Dedifferentiated amniotic fluid mesenchymal stem cell (primary cell): ENCODE data around the gene BTBD16.

ENCODE experiments used
- DNase-seq: peaks from one replicate; pipeline ENCODE4 v3.0.0-alpha.2; 2016; ENCODE audit errors: extremely low spot score

BTBD16 gene

GRCh38 chr10:122343135-122343800 is 72.2 kb downstream of the BTBD16 start:
- DNase-seq = no peak

- no peak for DNase-seq
Measured at GRCh38 chr10:122343936-122344335, 72.8 kb downstream of the BTBD16 start.

- DNase-seq = no peak
Measured at GRCh38 chr10:122344741-122345258, 73.7 kb downstream of the BTBD16 start.

GRCh38 chr10:122346326-122346950 is 75.3 kb downstream of the BTBD16 start:
- no peak for DNase-seq

GRCh38 chr10:122347170-122347841 is 76.2 kb downstream of the BTBD16 start:
- no peak for DNase-seq

- no peak for DNase-seq
Measured at GRCh38 chr10:122348512-122348911, 77.4 kb downstream of the BTBD16 start.

GRCh38 chr10:122348935-122349361 is 77.9 kb downstream of the BTBD16 start:
- no peak for DNase-seq

- no peak for DNase-seq
Measured at GRCh38 chr10:122349758-122350369, 78.8 kb downstream of the BTBD16 start.

- no peak for DNase-seq
Measured at GRCh38 chr10:122350893-122351292, 79.8 kb downstream of the BTBD16 start.

GRCh38 chr10:122352817-122353525 is 81.9 kb downstream of the BTBD16 start:
- DNase-seq = no peak

- DNase-seq = no peak
Measured at GRCh38 chr10:122354383-122354782, 83.3 kb downstream of the BTBD16 start.

GRCh38 chr10:122357685-122358084 is 86.6 kb downstream of the BTBD16 start:
- no peak for DNase-seq

GRCh38 chr10:122359621-122360020 is 88.5 kb downstream of the BTBD16 start:
- DNase-seq = no peak

GRCh38 chr10:122361046-122361445 is 90.0 kb downstream of the BTBD16 start:
- DNase-seq = no peak

GRCh38 chr10:122362031-122362592 is 91.0 kb downstream of the BTBD16 start:
- no peak for DNase-seq

GRCh38 chr10:122362621-122363020 is 91.5 kb downstream of the BTBD16 start:
- DNase-seq = no peak

GRCh38 chr10:122363311-122363710 is 92.2 kb downstream of the BTBD16 start:
- no peak for DNase-seq

GRCh38 chr10:122363722-122364463 is 92.8 kb downstream of the BTBD16 start:
- peak; percentile 22 for DNase-seq

- DNase-seq = no peak
Measured at GRCh38 chr10:122368502-122369254, 97.6 kb downstream of the BTBD16 start.

GRCh38 chr10:122373108-122373507 is 102.0 kb downstream of the BTBD16 start:
- no peak for DNase-seq
